ENCODE results near the gene APBB1.

GRCh38 chr11:6415797-6416196, 3.1 kb downstream of the APBB1 start:
- TF ChIP-seq CTCF (conservative IDR thresholded peaks at IDR 0.05; ENCODE audit: low read depth, low read length): no peak
- no peak for TF ChIP-seq EZH2 (IDR thresholded peaks at IDR 0.05; ENCODE audit: borderline replicate concordance, low read depth, low read length, poor library complexity, severe bottlenecking)

All from A673 (cell line).